Endothelial cell (in vitro differentiated cells): ENCODE data around the gene P3H4. TPM values are rescaled to one million over a fixed set of nuclear protein-coding genes. Genes with fewer than 3 reads are reported as not detected.

ENCODE experiments used
- DNase-seq: peaks from one replicate; pipeline ENCODE4 v3.0.0; 2021; ENCODE audit warnings: low spot score
- H3K27ac Mint-ChIP-seq: one replicate; pipeline ENCODE4 v1.8.0; 2021; ENCODE audit warnings: mixed read lengths, inconsistent platforms; ENCODE audit not compliant: unreplicated experiment
- H3K27me3 Mint-ChIP-seq: one replicate; pipeline ENCODE4 v1.8.0; 2021; ENCODE audit warnings: mild to moderate bottlenecking, moderate library complexity, mixed read lengths, inconsistent platforms; ENCODE audit not compliant: unreplicated experiment
- H3K36me3 Mint-ChIP-seq: one replicate; pipeline ENCODE4 v1.8.0; 2021; ENCODE audit warnings: mild to moderate bottlenecking, low read depth, mixed read lengths, inconsistent platforms; ENCODE audit not compliant: unreplicated experiment
- H3K4me1 Mint-ChIP-seq: one replicate; pipeline ENCODE4 v1.8.0; 2021; ENCODE audit warnings: mild to moderate bottlenecking, mixed read lengths, inconsistent platforms; ENCODE audit not compliant: unreplicated experiment
- H3K4me3 Mint-ChIP-seq: one replicate; pipeline ENCODE4 v1.8.0; 2021; ENCODE audit warnings: mild to moderate bottlenecking, mixed read lengths, inconsistent platforms; ENCODE audit not compliant: unreplicated experiment
- H3K9me3 Mint-ChIP-seq: one replicate; pipeline ENCODE4 v1.8.0; 2021; ENCODE audit warnings: mixed read lengths, inconsistent platforms; ENCODE audit not compliant: unreplicated experiment
- CTCF ChIP-seq: fragments of 200-600 bp; sonication (generic); IDR thresholded peaks from one replicate; pipeline ENCODE4 v1.5.0; 2021; ENCODE audit warnings: antibody characterized with exemption; ENCODE audit not compliant: unreplicated experiment
- total RNA-seq: library from RNA; stranded (reverse); fragmentation: NEBNext Ultra II Directional; extraction: Animal tissue kit (Norgen Biotek cat#: 25700); gene quantifications from one replicate; pipeline ENCODE4 v1.2.1, GENCODE V29; 2021; ENCODE audit not compliant: unreplicated experiment

The P3H4 gene
- total RNA-seq, 1 donor from 2014 or later = 22.6 TPM

DNA sequence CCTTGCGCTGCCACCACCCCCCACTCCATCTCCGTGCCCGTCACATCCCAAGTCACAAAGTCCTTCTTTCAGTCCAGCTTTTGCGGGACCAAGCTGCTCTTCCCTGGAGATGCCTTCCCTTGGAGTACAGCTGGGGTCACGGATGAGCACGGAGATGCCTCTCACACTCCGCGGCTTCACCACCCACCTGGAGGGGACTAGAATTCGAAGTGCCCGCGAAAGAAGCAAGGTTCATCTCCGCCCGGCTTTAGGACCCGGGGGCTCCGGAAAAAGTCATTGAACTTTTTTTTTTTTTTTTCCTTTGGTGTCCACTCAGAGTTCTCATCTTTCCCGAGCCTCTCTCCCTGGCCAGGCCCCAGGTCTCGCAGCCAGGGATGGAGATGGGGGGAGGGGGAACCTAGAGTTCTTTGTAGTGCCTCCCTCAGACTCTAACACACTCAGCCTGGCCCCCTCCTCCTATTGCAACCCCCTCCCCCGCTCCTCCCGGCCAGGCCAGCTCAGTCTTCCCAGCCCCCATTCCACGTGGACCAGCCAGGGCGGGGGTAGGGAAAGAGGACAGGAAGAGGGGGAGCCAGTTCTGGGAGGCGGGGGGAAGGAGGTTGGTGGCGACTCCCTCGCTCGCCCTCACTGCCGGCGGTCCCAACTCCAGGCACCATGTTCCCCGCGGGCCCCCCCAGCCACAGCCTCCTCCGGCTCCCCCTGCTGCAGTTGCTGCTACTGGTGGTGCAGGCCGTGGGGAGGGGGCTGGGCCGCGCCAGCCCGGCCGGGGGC lies 817 bp upstream of the P3H4 start, which contains the start of gene FKBP10:
TSS of gene FKBP10 (plus strand) at position 624 of the 771 bp plus-strand sequence. CDS start at position 655, 31 bp downstream.
- Mint-ChIP-seq H3K4me3 (peak within 1 kb of the TSS; percentile 95), H3K27ac (peak within 1 kb of the TSS; percentile 27), H3K9me3 (no peaks in the 10 kb centered on the region), H3K36me3 (peaks cover 10% of the 10 kb centered on the region), H3K27me3 (peaks cover 11% of the 10 kb centered on the region), H3K4me1 (peaks cover 16% of the 10 kb centered on the region)
- peak; percentile 77 for DNase-seq
- no peak for TF ChIP-seq CTCF

DNA sequence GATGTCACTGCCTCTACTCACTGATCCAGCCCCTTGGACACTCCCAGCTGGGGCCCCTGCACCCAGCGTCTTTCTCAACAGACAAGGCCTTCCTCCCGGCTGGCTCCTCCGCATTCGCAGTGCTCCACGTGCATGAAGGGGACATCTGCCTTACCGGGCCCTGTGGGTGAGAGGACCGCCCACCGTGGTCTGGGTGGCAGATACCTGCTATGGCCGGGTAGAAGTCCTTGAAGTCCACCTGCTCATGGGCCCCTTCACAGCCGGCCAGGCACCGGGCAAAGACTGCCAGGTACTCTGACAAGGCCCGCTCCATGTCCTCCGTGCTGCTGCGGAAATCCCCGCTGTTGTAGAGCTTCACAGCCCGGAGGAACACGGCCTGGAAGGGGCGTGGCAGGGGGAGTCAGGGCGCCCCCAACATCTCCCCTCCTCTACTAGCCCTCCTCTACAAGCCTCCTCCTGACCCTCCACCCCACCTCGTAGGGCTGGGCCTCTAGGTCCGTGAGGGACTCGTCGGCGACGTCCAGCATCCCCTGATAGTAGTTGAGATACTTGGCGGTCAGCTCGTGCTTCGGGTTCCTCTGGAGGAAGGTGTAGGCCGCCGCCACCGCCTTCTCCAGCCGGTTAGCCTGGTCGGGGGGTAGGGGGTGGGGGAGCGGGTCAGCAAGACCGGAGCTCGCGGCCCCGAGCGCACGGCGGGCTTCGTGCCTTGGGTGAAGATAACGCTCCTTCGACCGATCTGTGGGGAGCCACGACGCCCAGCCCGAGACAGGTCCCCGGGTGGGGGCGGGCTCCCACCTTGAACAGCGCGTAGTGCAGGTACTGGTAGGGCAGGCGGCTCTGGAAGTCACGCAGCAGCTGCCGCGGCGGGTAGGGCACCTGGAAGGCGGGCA lies 845 bp downstream of the P3H4 start:
- no peak for TF ChIP-seq CTCF
- Mint-ChIP-seq H3K9me3 (no peaks in the 10 kb centered on the region), H3K27me3 (peaks cover 11% of the 10 kb centered on the region), H3K36me3 (peaks cover 10% of the 10 kb centered on the region), H3K27ac (no peak overlapping the region), H3K4me3 (peak overlapping the region; percentile 73), H3K4me1 (peaks cover 16% of the 10 kb centered on the region)
- DNase-seq = no peak

DNA sequence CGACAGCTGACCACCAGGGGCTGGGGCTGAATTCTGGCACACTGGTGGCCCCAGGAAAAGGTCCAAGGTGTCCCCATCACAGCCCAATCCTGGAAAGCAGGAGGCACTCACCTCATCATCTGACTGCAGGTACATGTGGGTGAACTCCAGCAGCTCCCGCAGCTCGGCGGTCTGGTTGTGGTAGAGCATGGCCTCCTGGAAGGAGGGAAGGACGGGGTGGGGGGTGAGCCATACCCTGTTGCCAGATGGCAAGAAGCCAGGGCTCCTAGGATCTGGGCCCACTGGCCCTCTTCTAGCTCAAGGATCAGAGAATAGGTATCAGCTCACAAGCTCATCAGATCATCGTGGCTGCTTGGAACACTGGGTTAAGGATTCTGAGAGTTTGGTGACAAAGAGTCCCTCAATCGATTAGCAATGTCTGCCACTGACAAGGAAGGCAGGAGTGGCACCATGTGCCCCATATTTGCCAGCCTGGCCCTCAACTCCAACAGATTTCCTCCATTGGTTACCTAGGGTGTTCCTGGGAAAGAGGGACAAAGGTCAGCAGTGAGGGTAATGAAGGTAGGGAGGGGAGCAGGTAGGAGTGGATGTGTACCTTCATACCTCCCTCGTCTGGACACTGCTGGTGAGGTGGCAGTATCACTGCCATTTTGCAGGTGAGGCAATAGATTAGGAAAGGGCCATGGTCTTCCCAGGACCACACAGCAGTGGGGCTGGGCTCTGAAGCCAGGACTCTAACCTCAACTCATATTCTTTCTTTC lies 4.9 kb downstream of the P3H4 start:
- no peak for DNase-seq

More for the DNA sequence above, 4.9 kb downstream of the P3H4 start:
- H3K27ac Mint-ChIP-seq = no peak overlapping the region
- no peak for TF ChIP-seq CTCF
- peaks cover 14% of the 10 kb centered on the region for H3K36me3 Mint-ChIP-seq
- H3K9me3 Mint-ChIP-seq = no peaks in the 10 kb centered on the region
- peaks cover 8% of the 10 kb centered on the region for H3K4me1 Mint-ChIP-seq
- H3K4me3 Mint-ChIP-seq = no peak overlapping the region
- H3K27me3 Mint-ChIP-seq = peaks cover 9% of the 10 kb centered on the region
